MM.1S (cell line): ENCODE data around the gene PUS10.

Source experiments
- CTCF ChIP-seq: fragments of 300-600 bp; sonication (generic); IDR thresholded peaks from 2 replicates; pipeline ENCODE4 v1.5.1; 2016; ENCODE audit warnings: antibody characterized with exemption, low read length, mixed read lengths
- EZH2 ChIP-seq: fragments of 300-600 bp; sonication (generic); optimal IDR thresholded peaks from 2 replicates; pipeline ENCODE3; 2017; ENCODE audit warnings: low read depth, mild to moderate bottlenecking, antibody characterized with exemption, low read length, mixed read lengths
- EZH2phosphoT487 ChIP-seq: fragments of 300-600 bp; sonication (generic); IDR thresholded peaks from 2 replicates; pipeline ENCODE4 v1.6.1; 2018; ENCODE audit warnings: antibody characterized with exemption, low read length

- TF ChIP-seq CTCF (no peak), EZH2 (no peak), EZH2phosphoT487 (no peak)
Observed at GRCh38 chr2:60957224-60957623, 60.8 kb downstream of the PUS10 start.
